IMR-90 (cell line): Measurements from ENCODE around the gene CNOT2. TPM values are rescaled to one million over a fixed set of nuclear protein-coding genes. Genes with fewer than 3 reads are reported as not detected.

ENCODE experiments used
- ATAC-seq: fragments of 200-7000 bp; cut with Tn5 transposase; 2 replicates; pipeline ENCODE4 v1.9.1; 2020; ENCODE audit warnings: low read depth, mild to moderate bottlenecking, moderate library complexity
- BruUV-seq: library from RNA; stranded (reverse); fragments of 400-500 nt; replicated peaks from 2 replicates; lab custom pipeline; 2021; lab: Mats Ljungman, UMichigan
- CTCF ChIA-PET: fragments of 300-600 bp; formaldehyde crosslinking; extraction: SDS; loops from one replicate; lab custom pipeline; 2021; ENCODE audit warnings: antibody characterized with exemption; lab: Yijun Ruan, JAX
- POLR2A ChIA-PET: fragments of 300-600 bp; sonication (Branson Sonifier 250); formaldehyde crosslinking; loops from one replicate; lab custom pipeline; 2022; ENCODE audit warnings: antibody characterized with exemption; ENCODE audit not compliant: unreplicated experiment; lab: Charles Lee
- DNase-seq: peaks from one replicate; pipeline ENCODE4 v3.0.0; 2013
- H2AFZ ChIP-seq: replicated peaks from 2 replicates; pipeline ENCODE3; 2013; ENCODE audit warnings: low read length, mild to moderate bottlenecking; ENCODE audit not compliant: poor library complexity
- H2AK5ac ChIP-seq: 2 replicates; pipeline ENCODE4 v1.6.1; 2013; ENCODE audit warnings: low read depth, low read length, inconsistent platforms
- H2AK9ac ChIP-seq: replicated peaks from 2 replicates; pipeline ENCODE3; 2013; ENCODE audit warnings: mild to moderate bottlenecking, low read depth, low read length, moderate library complexity; ENCODE audit not compliant: poor library complexity
- H2BK120ac ChIP-seq: 2 replicates; pipeline ENCODE4 v1.6.1; 2013; ENCODE audit warnings: low read depth, low read length, inconsistent platforms
- H2BK15ac ChIP-seq: 3 replicates; pipeline ENCODE4 v1.6.1; 2013; ENCODE audit warnings: low read depth, low read length, inconsistent platforms
- H2BK20ac ChIP-seq: 2 replicates; pipeline ENCODE4 v1.6.1; 2013; ENCODE audit warnings: low read depth, mild to moderate bottlenecking, inconsistent platforms, low read length, moderate library complexity
- H2BK5ac ChIP-seq: 2 replicates; pipeline ENCODE4 v1.6.1; 2013; ENCODE audit warnings: mild to moderate bottlenecking, low read depth, low read length, inconsistent platforms; ENCODE audit not compliant: poor library complexity, severe bottlenecking
- H3K14ac ChIP-seq: replicated peaks from 2 replicates; pipeline ENCODE4 v1.6.1; 2013; ENCODE audit warnings: low read depth, low read length, inconsistent platforms
- H3K18ac ChIP-seq: 2 replicates; pipeline ENCODE4 v1.6.1; 2013; ENCODE audit warnings: low read depth, low read length, control low read depth
- H3K23ac ChIP-seq: 2 replicates; pipeline ENCODE4 v1.6.1; 2013; ENCODE audit warnings: low read depth, low read length, inconsistent platforms
- H3K27ac ChIP-seq: 2 replicates; pipeline ENCODE4 v1.5.1; 2013; ENCODE audit warnings: mild to moderate bottlenecking, control low read depth, low read length; ENCODE audit not compliant: insufficient read depth
- H3K27me3 ChIP-seq: 2 replicates; pipeline ENCODE4 v1.6.1; 2013; ENCODE audit warnings: low read length; ENCODE audit not compliant: control insufficient read depth, insufficient read depth
- H3K36me3 ChIP-seq: 2 replicates; pipeline ENCODE4 v1.6.1; 2013; ENCODE audit warnings: low read length, mixed read lengths; ENCODE audit not compliant: control insufficient read depth, insufficient read depth
- H3K4ac ChIP-seq: 2 replicates; pipeline ENCODE4 v1.6.1; 2013; ENCODE audit warnings: low read depth, low read length, inconsistent platforms
- H3K4me1 ChIP-seq: 2 replicates; pipeline ENCODE4 v1.6.1; 2013; ENCODE audit warnings: low read length, mixed read lengths; ENCODE audit not compliant: control insufficient read depth, insufficient read depth
- H3K4me2 ChIP-seq: 2 replicates; pipeline ENCODE4 v1.6.1; 2013; ENCODE audit warnings: low read depth, mild to moderate bottlenecking, control low read depth, low read length, moderate library complexity
- H3K4me3 ChIP-seq: 2 replicates; pipeline ENCODE4 v1.5.1; 2013; ENCODE audit warnings: low read depth, mild to moderate bottlenecking, control low read depth, low read length, moderate library complexity; ENCODE audit not compliant: insufficient read depth
- H3K56ac ChIP-seq: 2 replicates; pipeline ENCODE4 v1.6.1; 2013; ENCODE audit warnings: low read length, inconsistent platforms; ENCODE audit not compliant: insufficient read depth; ENCODE audit errors: extremely low read depth
- H3K79me1 ChIP-seq, 2 experiments: 2 replicates each; pipeline ENCODE4 v1.6.1; 2013; ENCODE audit warnings: low read length in 2 of 2, inconsistent platforms in 1 of 2, low read depth in 1 of 2
- H3K9ac ChIP-seq: 2 replicates; pipeline ENCODE4 v1.6.1; 2013; ENCODE audit warnings: low read depth, low read length, control low read depth
- H3K9me1 ChIP-seq: 2 replicates; pipeline ENCODE4 v1.6.1; 2013; ENCODE audit warnings: low read length, inconsistent platforms; ENCODE audit not compliant: insufficient read depth
- H3K9me3 ChIP-seq: 2 replicates; pipeline ENCODE4 v1.6.1; 2013; ENCODE audit warnings: low read length; ENCODE audit not compliant: control insufficient read depth, insufficient read depth
- H4K20me1 ChIP-seq: 2 replicates; pipeline ENCODE4 v1.6.1; 2013; ENCODE audit warnings: low read length, inconsistent platforms; ENCODE audit not compliant: insufficient read depth
- H4K5ac ChIP-seq: 2 replicates; pipeline ENCODE4 v1.6.1; 2013; ENCODE audit warnings: mild to moderate bottlenecking, low read depth, low read length, control low read depth
- H4K8ac ChIP-seq, 2 experiments: 2 replicates each; pipeline ENCODE4 v1.6.1; 2013; ENCODE audit warnings: low read depth in 2 of 2, low read length in 2 of 2, control low read depth in 1 of 2, inconsistent platforms in 1 of 2
- H4K91ac ChIP-seq: 2 replicates; pipeline ENCODE4 v1.6.1; 2013; ENCODE audit warnings: low read depth, low read length, inconsistent platforms; ENCODE audit not compliant: insufficient read depth
- CEBPB ChIP-seq: IDR thresholded peaks from 2 replicates; pipeline ENCODE4 v1.6.1; 2012; ENCODE audit warnings: low read depth, low read length, improper control_type of control experiment
- CHD1 ChIP-seq: IDR thresholded peaks from 2 replicates; pipeline ENCODE4 v1.6.1; 2012; ENCODE audit warnings: low read depth, low read length, improper control_type of control experiment
- FOS ChIP-seq: fragments of 150-350 bp; IDR thresholded peaks from 2 replicates; pipeline ENCODE4 v1.6.1; 2016; ENCODE audit warnings: low read depth, low read length
- MAFK ChIP-seq: IDR thresholded peaks from 2 replicates; pipeline ENCODE4 v1.6.1; 2012; ENCODE audit warnings: low read depth, low read length, improper control_type of control experiment
- MAZ ChIP-seq: IDR thresholded peaks from 2 replicates; pipeline ENCODE4 v1.6.1; 2012; ENCODE audit warnings: low read depth, mild to moderate bottlenecking, low read length, improper control_type of control experiment, moderate library complexity, borderline replicate concordance
- MXI1 ChIP-seq: IDR thresholded peaks from 2 replicates; pipeline ENCODE4 v1.6.1; 2012; ENCODE audit warnings: low read depth, mild to moderate bottlenecking, low read length, moderate library complexity, borderline replicate concordance
- NFE2L2 ChIP-seq: fragments of 150-350 bp; IDR thresholded peaks from 2 replicates; pipeline ENCODE4 v1.6.1; 2016; ENCODE audit warnings: low read depth, mild to moderate bottlenecking, low read length
- POLR2A ChIP-seq: IDR thresholded peaks from 2 replicates; pipeline ENCODE4 v1.6.1; 2012; ENCODE audit warnings: mild to moderate bottlenecking, low read depth, low read length
- RAD21 ChIP-seq: IDR thresholded peaks from 2 replicates; pipeline ENCODE4 v1.6.1; 2012; ENCODE audit warnings: low read length, improper control_type of control experiment
- RCOR1 ChIP-seq: IDR thresholded peaks from 2 replicates; pipeline ENCODE4 v1.6.1; 2012; ENCODE audit warnings: mild to moderate bottlenecking, low read length, improper control_type of control experiment; ENCODE audit not compliant: insufficient replicate concordance
- RFX5 ChIP-seq: IDR thresholded peaks from 2 replicates; pipeline ENCODE4 v1.8.0; 2012; ENCODE audit warnings: low read depth, mild to moderate bottlenecking, low read length, moderate library complexity
- SMC3 ChIP-seq: fragments of 150-350 bp; IDR thresholded peaks from 2 replicates; pipeline ENCODE4 v1.6.1; 2016; ENCODE audit warnings: low read depth, mild to moderate bottlenecking, antibody characterized with exemption, low read length, moderate library complexity
- WGBS, 2 experiments: methylation state at CpG; one replicate each; pipeline versions ENCODE4 v1.1.5 to v1.1.7; 2013; ENCODE audit warnings: missing lambda C conversion rate in 2 of 2; ENCODE audit not compliant: insufficient read length in 1 of 2; ENCODE audit errors: extremely low coverage in 2 of 2; 5-methylcytosine and 5-hydroxymethylcytosine counted together
- dilution Hi-C: fragments of 300-500 bp; cut with HindIII; formaldehyde crosslinking; loops from one replicate; pipeline ENCODE4 v1.14.3; 2018; ENCODE audit warnings: low sequenced_read_pairs; ENCODE audit not compliant: unreplicated experiment
- in situ Hi-C: fragments of 300-500 bp; cut with MboI; formaldehyde crosslinking; loops from 3 replicates; pipeline ENCODE4 v1.14.3; 2019; ENCODE audit warnings: low sequenced_read_pairs, inconsistent platforms, mixed read lengths
- intact Hi-C: fragments of 100-400 bp; cut with micrococcal nuclease; formaldehyde crosslinking; loops from 2 replicates; pipeline ENCODE4 v1.10.0; 2022
- polyA plus RNA-seq, 3 experiments: library from polyadenylated mRNA; depleted of rRNA; stranded (reverse); fragments of >200 nt; gene quantifications; 2 replicates each; pipeline ENCODE4 v1.2.3, GENCODE V29; 2012; ENCODE audit warnings: low replicate concordance in 1 of 3
- total RNA-seq: library from RNA; depleted of rRNA; stranded (reverse); fragments of >200 nt; gene quantifications from 2 replicates; pipeline ENCODE4 v1.2.3, GENCODE V29; 2012
- TF ChIP-seq, protein P1 (sequence below): fragments of 150-350 bp; IDR thresholded peaks from 2 replicates; pipeline ENCODE4 v1.6.1; 2017; ENCODE audit warnings: mild to moderate bottlenecking, antibody characterized with exemption, low read length, low read depth
- TF ChIP-seq, protein P2 (sequence below): conservative IDR thresholded peaks from 2 replicates; pipeline ENCODE4 v1.5.1; 2012; ENCODE audit warnings: mild to moderate bottlenecking, low read depth, low read length, improper control_type of control experiment
- TF ChIP-seq, protein P3 (sequence below): fragments of 150-350 bp; IDR thresholded peaks from 2 replicates; pipeline ENCODE4 v1.6.1; 2016; ENCODE audit warnings: low read depth, mild to moderate bottlenecking, low read length, moderate library complexity, borderline replicate concordance

CNOT2 gene
- total and polyA plus RNA-seq, 2 of the 4 experiments (the other 2 are of a cell fraction) = 63.4 to 159 TPM

DNA sequence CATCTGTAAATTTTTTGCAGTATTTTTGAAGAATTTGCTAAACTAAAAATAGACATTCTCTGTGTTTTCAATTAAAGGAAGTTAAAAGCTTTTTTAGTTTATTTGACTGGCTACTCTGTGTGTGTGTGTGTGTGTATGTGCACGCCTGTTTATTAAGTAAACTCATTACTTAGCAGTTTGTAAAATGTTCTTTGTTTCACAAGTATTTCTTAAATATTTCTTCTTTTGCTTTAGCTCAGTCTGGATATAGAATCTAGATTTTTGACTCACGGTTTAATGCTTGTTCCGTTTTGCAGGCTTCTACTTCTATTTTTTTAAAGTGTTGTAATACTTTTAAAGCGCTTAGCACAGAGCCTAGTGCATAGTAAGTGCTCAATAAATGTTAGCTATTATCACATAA is 76.4 kb downstream of the CNOT2 start:
- no peak overlapping the region for H3K27ac ChIP-seq
- DNase-seq (no peak), ATAC-seq (no peak)
- peaks cover 7% of the 10 kb centered on the region; the same call in 1 of the 2 replicates for H3K9me1 ChIP-seq
- in situ Hi-C loops (no loop called here), dilution Hi-C loops (no loop called here), intact Hi-C loops (no loop called here)
- H3K18ac ChIP-seq = no peak overlapping the region
- H3K4me2 ChIP-seq = no peak overlapping the region
- no peaks in the 10 kb centered on the region for H3K4me1 ChIP-seq
- H3K27me3 ChIP-seq = no peaks in the 10 kb centered on the region
- no peak overlapping the region for H4K91ac ChIP-seq
- H2BK15ac ChIP-seq = no peak overlapping the region
- H4K20me1 ChIP-seq = peaks cover 5% of the 10 kb centered on the region; the same call in 1 of the 2 replicates
- H3K9ac ChIP-seq = no peak overlapping the region
- no peak overlapping the region for H4K8ac ChIP-seq
- ChIA-PET CTCF (no interaction called here), POLR2A (no interaction called here)
- H2BK5ac ChIP-seq = no peak overlapping the region
- H2AFZ ChIP-seq = no peak overlapping the region
- H3K4me3 ChIP-seq = no peak overlapping the region
- WGBS, 2 experiments = no CpG with 5 or more reads among the region's 4 CpGs
- no peak overlapping the region for H3K4ac ChIP-seq
- no peak overlapping the region for H3K23ac ChIP-seq
- H2AK9ac ChIP-seq = no peak overlapping the region
- H2BK120ac ChIP-seq = no peak overlapping the region
- H2BK20ac ChIP-seq = no peak overlapping the region
- peaks cover 4% of the 10 kb centered on the region; the same call in 1 of the 2 replicates for H3K36me3 ChIP-seq
- no peak overlapping the region for H4K5ac ChIP-seq
- H2AK5ac ChIP-seq = no peak overlapping the region
- H3K79me1 ChIP-seq = peaks cover 12 to 27% of the 10 kb centered on the region in 2 experiments
- TF ChIP-seq RAD21 = no peak
- TF ChIP-seq, protein P1, sequence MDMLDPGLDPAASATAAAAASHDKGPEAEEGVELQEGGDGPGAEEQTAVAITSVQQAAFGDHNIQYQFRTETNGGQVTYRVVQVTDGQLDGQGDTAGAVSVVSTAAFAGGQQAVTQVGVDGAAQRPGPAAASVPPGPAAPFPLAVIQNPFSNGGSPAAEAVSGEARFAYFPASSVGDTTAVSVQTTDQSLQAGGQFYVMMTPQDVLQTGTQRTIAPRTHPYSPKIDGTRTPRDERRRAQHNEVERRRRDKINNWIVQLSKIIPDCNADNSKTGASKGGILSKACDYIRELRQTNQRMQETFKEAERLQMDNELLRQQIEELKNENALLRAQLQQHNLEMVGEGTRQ = no peak
- TF ChIP-seq RFX5 = no peak
- TF ChIP-seq, protein P2, sequence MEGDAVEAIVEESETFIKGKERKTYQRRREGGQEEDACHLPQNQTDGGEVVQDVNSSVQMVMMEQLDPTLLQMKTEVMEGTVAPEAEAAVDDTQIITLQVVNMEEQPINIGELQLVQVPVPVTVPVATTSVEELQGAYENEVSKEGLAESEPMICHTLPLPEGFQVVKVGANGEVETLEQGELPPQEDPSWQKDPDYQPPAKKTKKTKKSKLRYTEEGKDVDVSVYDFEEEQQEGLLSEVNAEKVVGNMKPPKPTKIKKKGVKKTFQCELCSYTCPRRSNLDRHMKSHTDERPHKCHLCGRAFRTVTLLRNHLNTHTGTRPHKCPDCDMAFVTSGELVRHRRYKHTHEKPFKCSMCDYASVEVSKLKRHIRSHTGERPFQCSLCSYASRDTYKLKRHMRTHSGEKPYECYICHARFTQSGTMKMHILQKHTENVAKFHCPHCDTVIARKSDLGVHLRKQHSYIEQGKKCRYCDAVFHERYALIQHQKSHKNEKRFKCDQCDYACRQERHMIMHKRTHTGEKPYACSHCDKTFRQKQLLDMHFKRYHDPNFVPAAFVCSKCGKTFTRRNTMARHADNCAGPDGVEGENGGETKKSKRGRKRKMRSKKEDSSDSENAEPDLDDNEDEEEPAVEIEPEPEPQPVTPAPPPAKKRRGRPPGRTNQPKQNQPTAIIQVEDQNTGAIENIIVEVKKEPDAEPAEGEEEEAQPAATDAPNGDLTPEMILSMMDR = no peak
- no peak for TF ChIP-seq MXI1
- no peak for TF ChIP-seq RCOR1
- no peak for TF ChIP-seq MAFK
- no peak for TF ChIP-seq SMC3
- TF ChIP-seq CEBPB = no peak
- no peak for TF ChIP-seq NFE2L2
- TF ChIP-seq MAZ = no peak
- no peak for TF ChIP-seq CHD1
- no peak for TF ChIP-seq FOS
- TF ChIP-seq, protein P3, sequence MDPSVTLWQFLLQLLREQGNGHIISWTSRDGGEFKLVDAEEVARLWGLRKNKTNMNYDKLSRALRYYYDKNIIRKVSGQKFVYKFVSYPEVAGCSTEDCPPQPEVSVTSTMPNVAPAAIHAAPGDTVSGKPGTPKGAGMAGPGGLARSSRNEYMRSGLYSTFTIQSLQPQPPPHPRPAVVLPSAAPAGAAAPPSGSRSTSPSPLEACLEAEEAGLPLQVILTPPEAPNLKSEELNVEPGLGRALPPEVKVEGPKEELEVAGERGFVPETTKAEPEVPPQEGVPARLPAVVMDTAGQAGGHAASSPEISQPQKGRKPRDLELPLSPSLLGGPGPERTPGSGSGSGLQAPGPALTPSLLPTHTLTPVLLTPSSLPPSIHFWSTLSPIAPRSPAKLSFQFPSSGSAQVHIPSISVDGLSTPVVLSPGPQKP = no peak
- no peak for TF ChIP-seq POLR2A
- BruUV-seq = no TSS peak
- no peak overlapping the region for H3K14ac ChIP-seq
- H3K56ac ChIP-seq = no peak overlapping the region
- no peaks in the 10 kb centered on the region for H3K9me3 ChIP-seq
